Psoas muscle (tissue), 8 donors: ENCODE results near the gene XKR8. TPM values are rescaled to one million over a fixed set of nuclear protein-coding genes. Genes with fewer than 3 reads are reported as not detected.

Experiments used
- ATAC-seq, 4 donors: fragments of 200-7000 bp; cut with Tn5 transposase; one replicate each; pipeline ENCODE4 v1.9.1; 2020; ENCODE audit warnings: moderate library complexity in 3 of 4, mild to moderate bottlenecking in 2 of 4
- DNase-seq, 2 donors: peaks; one replicate each; pipeline ENCODE4 v3.0.0-alpha.2; 2020
- H3K27ac ChIP-seq: fragments of 200-600 bp; one replicate; pipeline ENCODE4 v1.8.0; 2022
- H3K27me3 ChIP-seq, 3 donors: fragments of 200-600 bp in 1 of 3; one replicate each; pipeline versions ENCODE4 v1.6.1 to v1.8.0; 2013 to 2022; ENCODE audit warnings: low read length in 2 of 3, mild to moderate bottlenecking in 2 of 3, moderate library complexity in 1 of 3; ENCODE audit not compliant: insufficient read depth in 3 of 3
- H3K36me3 ChIP-seq, 2 donors: fragments of 200-600 bp in 1 of 2; one replicate each; pipeline versions ENCODE4 v1.6.1 to v1.8.0; 2013 to 2022; ENCODE audit warnings: low read depth in 1 of 2, mild to moderate bottlenecking in 1 of 2, moderate library complexity in 1 of 2; ENCODE audit not compliant: insufficient read depth in 1 of 2
- H3K4me1 ChIP-seq: fragments of 200-600 bp; one replicate; pipeline ENCODE4 v1.8.0; 2022
- H3K4me3 ChIP-seq: fragments of 200-600 bp; one replicate; pipeline ENCODE4 v1.8.0; 2022; ENCODE audit warnings: mild to moderate bottlenecking
- H3K9me3 ChIP-seq: fragments of 200-600 bp; one replicate; pipeline ENCODE4 v1.8.0; 2022
- CTCF ChIP-seq: fragments of 200-600 bp; IDR thresholded peaks from one replicate; pipeline ENCODE4 v1.8.0; 2022; ENCODE audit warnings: antibody characterized with exemption
- WGBS, 3 donors: extraction: QIAGEN DNeasy Blood & Tissue Kit; methylation state at CpG; one replicate each; pipeline versions ENCODE4 v1.1.6 to v1.1.7; 2013; 5-methylcytosine and 5-hydroxymethylcytosine counted together
- intact Hi-C, 2 donors: fragments of 100-400 bp; cut with DNase I; formaldehyde crosslinking; loops; one replicate each; pipeline versions ENCODE4 v1.11.0 to v1.14.2; 2022
- polyA plus RNA-seq, 3 donors: library from polyadenylated mRNA; stranded (reverse); fragments of 200-250 nt; gene quantifications; one replicate each; pipeline ENCODE4 v1.2.3, GENCODE V29; 2013
- total RNA-seq, 4 donors: library from RNA; stranded (reverse); fragmentation: NEBNext Ultra II Directional in 2 of 4; extraction: Animal tissue kit (Norgen Biotek cat#: 25700) in 2 of 4; gene quantifications; one replicate each; pipeline versions ENCODE4 v1.2.1 to v1.2.4, GENCODE V29; 2021 to 2023
- donor health status: healthy with polysubstance abuse.
- donor health status: DM: no; HTN: no; CAD: no; lungs with moderate emphysema.
- donor health status: Bipolar disorder and iron deficiency.
- donor health status: healthy.
- donor health status: DM: yes; HTN: yes; CAD: no.
- donor health status: DM: no; HTN: no; CAD: no.
- donor health status: DM: no; HTN: no; CAD: no.
- donor health status: DM: yes; HTN: yes; CAD: no.

Gene XKR8
- total and polyA plus RNA-seq, 7 donors: 3.3 to 5.8 (median 4.5) TPM

DNA sequence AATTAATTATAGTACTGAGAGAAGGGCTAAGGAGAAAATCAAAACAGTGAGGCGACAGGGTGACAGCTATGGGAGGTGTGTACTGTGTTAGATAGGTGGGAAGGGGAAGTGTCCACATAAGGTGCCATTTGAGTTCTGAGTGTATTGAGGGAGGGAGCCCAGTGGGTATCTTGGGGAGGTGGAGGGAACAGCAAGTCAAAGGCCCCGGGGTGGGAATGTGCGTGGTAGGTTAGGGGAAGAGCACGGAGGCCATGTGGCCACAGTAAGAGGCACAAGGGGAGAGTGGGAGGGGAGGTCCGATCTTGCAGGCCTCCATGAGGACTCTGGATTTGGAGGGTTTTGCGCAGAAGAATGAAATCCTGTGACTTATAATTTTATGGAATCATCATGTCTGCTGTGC is 3.0 kb upstream of the XKR8 start:
- H3K36me3 ChIP-seq: no peaks in the 10 kb centered on the region
- H3K27me3 ChIP-seq: no peaks in the 10 kb centered on the region
- no peaks in the 10 kb centered on the region for H3K9me3 ChIP-seq
- 73 to 83% (median 74%) methylated on average over 6 of the region's 6 CpGs for WGBS, 3 donors
- intact Hi-C loops: no loop called here
- H3K27ac ChIP-seq: no peak overlapping the region
- no peak for TF ChIP-seq CTCF
- ATAC-seq (no peak), DNase-seq (no peak)
- no peak overlapping the region for H3K4me3 ChIP-seq
- H3K4me1 ChIP-seq: no peaks in the 10 kb centered on the region

- DNase-seq: no peak
- Histone ChIP-seq H3K27me3 (no peaks in the 10 kb centered on the region), H3K9me3 (no peaks in the 10 kb centered on the region), H3K4me3 (no peak overlapping the region), H3K36me3 (no peaks in the 10 kb centered on the region), H3K27ac (no peak overlapping the region), H3K4me1 (no peaks in the 10 kb centered on the region)
- 92 to 98% (median 96%) methylated on average over 5 of the region's 5 CpGs for WGBS, 3 donors
- intact Hi-C loops: no loop called here
- no peak for ATAC-seq
- TF ChIP-seq CTCF: no peak
Measured at GRCh38 chr1:27957655-27958054, 2.1 kb upstream of the XKR8 start.

- Histone ChIP-seq H3K4me3 (no peak overlapping the region), H3K27me3 (no peaks in the 10 kb centered on the region), H3K36me3 (peaks cover 0 to 4% of the 10 kb centered on the region in 2 donors), H3K4me1 (no peaks in the 10 kb centered on the region), H3K9me3 (no peaks in the 10 kb centered on the region), H3K27ac (no peak overlapping the region)
- ATAC-seq (no peak), DNase-seq (peak in 1 of 2 donors; percentile 57)
- TF ChIP-seq CTCF: no peak
- intact Hi-C loops: no loop called here
- 94 to 97% (median 96%) methylated on average over 26 of the region's 26 CpGs for WGBS, 3 donors
Measured at GRCh38 chr1:27958513-27958912, 1.3 kb upstream of the XKR8 start.

GRCh38 chr1:27960762-27961645 is 1.2 kb downstream of the XKR8 start:
- H3K4me1 ChIP-seq: no peaks in the 10 kb centered on the region
- H3K36me3 ChIP-seq: peaks cover 0 to 18% of the 10 kb centered on the region in 2 donors
- DNase-seq (no peak), ATAC-seq (peak; percentile 36 to 63 (median 48))
- TF ChIP-seq CTCF: no peak
- no peaks in the 10 kb centered on the region for H3K27me3 ChIP-seq
- H3K27ac ChIP-seq: peak overlapping the region; percentile 81
- intact Hi-C loops: no loop called here
- peak overlapping the region; percentile 86 for H3K4me3 ChIP-seq
- no peaks in the 10 kb centered on the region for H3K9me3 ChIP-seq
- 44 to 55% (median 48%) methylated on average over 13 of the region's 13 CpGs for WGBS, 3 donors
